ENCODE data around the gene TRIP6. TPM values are rescaled to one million over a fixed set of nuclear protein-coding genes. Genes with fewer than 3 reads are reported as not detected.
A peak's percentile ranks its signal among the peaks of the same experiment; 100 is the strongest.

Gene TRIP6
- total RNA-seq, 1 experiment from 2014 or later, result 140 TPM

DNA sequence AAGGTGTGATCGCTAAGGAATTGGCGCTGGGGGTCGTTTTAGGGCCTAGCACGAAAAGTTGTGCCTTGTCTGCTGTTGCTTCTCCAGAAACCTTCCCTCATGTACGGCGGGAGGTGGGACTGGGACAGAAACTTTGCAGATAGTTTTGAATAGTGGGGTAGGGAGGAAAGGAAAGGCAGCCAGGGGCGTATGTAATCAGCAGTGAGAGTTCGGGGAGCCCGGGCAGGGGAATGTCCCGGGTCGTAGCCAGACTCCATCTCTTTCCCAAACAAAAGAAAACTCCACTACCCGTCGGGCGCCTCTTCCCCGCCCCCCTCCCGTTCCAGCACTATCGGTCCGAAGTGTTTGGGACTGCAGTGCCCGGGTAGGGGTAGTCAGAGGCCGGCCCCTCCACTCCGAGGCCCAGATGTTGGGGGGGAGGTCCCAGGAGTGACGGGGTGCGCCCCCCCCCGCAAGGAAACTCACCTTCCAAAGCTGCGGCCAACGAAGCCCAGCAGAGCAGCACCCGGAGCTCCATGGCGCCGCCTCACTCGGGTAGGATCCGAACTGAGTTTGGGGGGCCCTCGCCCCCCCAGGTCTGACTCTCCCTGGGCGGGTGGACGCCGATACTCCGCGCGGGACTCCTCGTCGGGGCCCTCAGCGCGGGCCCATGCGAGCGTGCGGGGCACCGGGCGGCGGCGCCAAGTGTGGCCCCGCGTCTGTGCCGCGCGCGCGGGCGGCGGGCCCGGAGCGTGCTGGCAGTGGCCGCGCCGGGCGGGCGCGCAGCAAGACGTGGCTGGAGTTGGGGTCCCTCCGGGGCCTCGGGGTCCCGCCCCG lies 40.5 kb upstream of the TRIP6 start:
- ChIA-PET POLR2A (interaction anchor here (0.5 to 3.7 kb wide), 19 partner anchors 9 to 611 kb away, joined by 3 to 53 read pairs (median 4); partner anchors contain the start of genes FBXO24, GIGYF1, LRCH4 and NYAP1), CTCF (interaction anchor here (0.6 to 5.8 kb wide), 20 partner anchors 7 to 381 kb away, joined by 3 to 96 read pairs (median 4); partner anchors contain the start of genes FBXO24, POP7, SLC12A9 and SRRT)
- Mint-ChIP-seq H3K36me3 (peaks cover 19% of the 10 kb centered on the region), H3K27me3 (ENCODE audit: low read depth) (no peaks in the 10 kb centered on the region), H3K4me3 (peak overlapping the region; percentile 98), H3K27ac (peak overlapping the region; percentile 80), H3K9me3 (no peaks in the 10 kb centered on the region), H3K4me1 (peaks cover 28% of the 10 kb centered on the region)
- TF ChIP-seq ZNF317 (CRISPR knock-in tag; IDR thresholded peaks at IDR 0.05; ENCODE audit: borderline replicate concordance, low read depth) (no peak), RORB (CRISPR knock-in tag; IDR thresholded peaks at IDR 0.05) (no peak), EMX1 (CRISPR knock-in tag; IDR thresholded peaks at IDR 0.05) (no peak), MYBL2 (CRISPR knock-in tag; IDR thresholded peaks at IDR 0.05) (no peak), USF1 (CRISPR knock-in tag; IDR thresholded peaks at IDR 0.05) (no peak)
- TF ChIP-seq, protein P1, sequence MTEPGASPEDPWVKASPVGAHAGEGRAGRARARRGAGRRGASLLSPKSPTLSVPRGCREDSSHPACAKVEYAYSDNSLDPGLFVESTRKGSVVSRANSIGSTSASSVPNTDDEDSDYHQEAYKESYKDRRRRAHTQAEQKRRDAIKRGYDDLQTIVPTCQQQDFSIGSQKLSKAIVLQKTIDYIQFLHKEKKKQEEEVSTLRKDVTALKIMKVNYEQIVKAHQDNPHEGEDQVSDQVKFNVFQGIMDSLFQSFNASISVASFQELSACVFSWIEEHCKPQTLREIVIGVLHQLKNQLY (CRISPR knock-in tag; IDR thresholded peaks at IDR 0.05), result no peak
- peak; percentile 31 for DNase-seq (ENCODE audit: low spot score)
- ATAC-seq, result no peak

- Mint-ChIP-seq H3K27ac (peak within 1 kb of the TSS; percentile 99), H3K4me1 (peaks cover 28% of the 10 kb centered on the region), H3K9me3 (no peaks in the 10 kb centered on the region), H3K4me3 (peak within 1 kb of the TSS; percentile 98), H3K36me3 (peaks cover 14% of the 10 kb centered on the region), H3K27me3 (ENCODE audit: low read depth) (no peaks in the 10 kb centered on the region)
- ATAC-seq (peak; percentile 82), DNase-seq (ENCODE audit: low spot score) (peak; percentile 90)
- POLR2A ChIA-PET, result interaction anchor here (0.5 to 3.7 kb wide), 23 partner anchors 8 to 610 kb away, joined by 3 to 53 read pairs (median 4); partner anchors contain the start of genes FBXO24, GIGYF1, LRCH4 and MOSPD3
- CTCF ChIA-PET, result interaction anchor here (0.6 to 5.8 kb wide), 28 partner anchors 9 to 382 kb away, joined by 3 to 96 read pairs (median 3); partner anchors contain the start of genes FBXO24, MOSPD3, POP7 and SLC12A9
- TF ChIP-seq NFYB (CRISPR knock-in tag; conservative IDR thresholded peaks at IDR 0.05; ENCODE audit: low read depth), result peak; percentile 59
- TF ChIP-seq HMGA2 (CRISPR knock-in tag; IDR thresholded peaks at IDR 0.05), result no peak
- no peak for TF ChIP-seq ZNF423 (CRISPR knock-in tag; IDR thresholded peaks at IDR 0.05)
- TF ChIP-seq, protein P1 (CRISPR knock-in tag; IDR thresholded peaks at IDR 0.05), result no peak
- TF ChIP-seq KAT7 (CRISPR knock-in tag; IDR thresholded peaks at IDR 0.05; ENCODE audit: borderline replicate concordance), result no peak; the same call in 1 of the 2 replicates
- no peak for TF ChIP-seq ZNF425 (CRISPR knock-in tag; conservative IDR thresholded peaks at IDR 0.05)
- no peak for TF ChIP-seq ZNF671 (CRISPR knock-in tag; IDR thresholded peaks at IDR 0.05)
- TF ChIP-seq GTF2I (CRISPR knock-in tag; conservative IDR thresholded peaks at IDR 0.05), result no peak
- TF ChIP-seq, protein P2, sequence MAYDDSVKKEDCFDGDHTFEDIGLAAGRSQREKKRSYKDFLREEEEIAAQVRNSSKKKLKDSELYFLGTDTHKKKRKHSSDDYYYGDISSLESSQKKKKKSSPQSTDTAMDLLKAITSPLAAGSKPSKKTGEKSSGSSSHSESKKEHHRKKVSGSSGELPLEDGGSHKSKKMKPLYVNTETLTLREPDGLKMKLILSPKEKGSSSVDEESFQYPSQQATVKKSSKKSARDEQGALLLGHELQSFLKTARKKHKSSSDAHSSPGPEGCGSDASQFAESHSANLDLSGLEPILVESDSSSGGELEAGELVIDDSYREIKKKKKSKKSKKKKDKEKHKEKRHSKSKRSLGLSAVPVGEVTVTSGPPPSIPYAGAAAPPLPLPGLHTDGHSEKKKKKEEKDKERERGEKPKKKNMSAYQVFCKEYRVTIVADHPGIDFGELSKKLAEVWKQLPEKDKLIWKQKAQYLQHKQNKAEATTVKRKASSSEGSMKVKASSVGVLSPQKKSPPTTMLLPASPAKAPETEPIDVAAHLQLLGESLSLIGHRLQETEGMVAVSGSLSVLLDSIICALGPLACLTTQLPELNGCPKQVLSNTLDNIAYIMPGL (CRISPR knock-in tag; IDR thresholded peaks at IDR 0.05), result peak; percentile 67
- TF ChIP-seq NR1H2 (CRISPR knock-in tag; IDR thresholded peaks at IDR 0.05), result no peak
- TF ChIP-seq ETV6 (CRISPR knock-in tag; IDR thresholded peaks at IDR 0.05), result 0 out of 2 replicates have a peak, but pooled peaks have one; percentile 21
- peak; percentile 81 for TF ChIP-seq SP1 (CRISPR knock-in tag; conservative IDR thresholded peaks at IDR 0.05)
- TF ChIP-seq FOXP1 (CRISPR knock-in tag; IDR thresholded peaks at IDR 0.05; ENCODE audit: borderline replicate concordance), result peak; percentile 49; the same call in 1 of the 2 replicates
- TF ChIP-seq, protein P3, sequence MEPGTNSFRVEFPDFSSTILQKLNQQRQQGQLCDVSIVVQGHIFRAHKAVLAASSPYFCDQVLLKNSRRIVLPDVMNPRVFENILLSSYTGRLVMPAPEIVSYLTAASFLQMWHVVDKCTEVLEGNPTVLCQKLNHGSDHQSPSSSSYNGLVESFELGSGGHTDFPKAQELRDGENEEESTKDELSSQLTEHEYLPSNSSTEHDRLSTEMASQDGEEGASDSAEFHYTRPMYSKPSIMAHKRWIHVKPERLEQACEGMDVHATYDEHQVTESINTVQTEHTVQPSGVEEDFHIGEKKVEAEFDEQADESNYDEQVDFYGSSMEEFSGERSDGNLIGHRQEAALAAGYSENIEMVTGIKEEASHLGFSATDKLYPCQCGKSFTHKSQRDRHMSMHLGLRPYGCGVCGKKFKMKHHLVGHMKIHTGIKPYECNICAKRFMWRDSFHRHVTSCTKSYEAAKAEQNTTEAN (CRISPR knock-in tag; IDR thresholded peaks at IDR 0.05), result no peak
- TF ChIP-seq ATF3 (CRISPR knock-in tag; conservative IDR thresholded peaks at IDR 0.05), result no peak
- TF ChIP-seq TEAD1 (CRISPR knock-in tag; IDR thresholded peaks at IDR 0.05), result 0 out of 2 replicates have a peak, but pooled peaks have one; percentile 43
- no peak for TF ChIP-seq ATF2 (CRISPR knock-in tag; IDR thresholded peaks at IDR 0.05; ENCODE audit: borderline replicate concordance, low read depth)
Observed at GRCh38 chr7:100827330-100828226, 39.6 kb upstream of the TRIP6 start, which contains the start of gene EPHB4. TSS of gene EPHB4 (minus strand) at chr7:100827523. CDS start at chr7:100827030, 493 bp downstream.
